ENCODE results near the gene ANKRD35. TPM values are rescaled to one million over a fixed set of nuclear protein-coding genes. Genes with fewer than 3 reads are reported as not detected.

Gene ANKRD35
- total and polyA plus RNA-seq, 10 of the 15 experiments (the other 5 are each of a cell fraction or from before 2014, with no cell fraction given), result 0.01 to 0.08 TPM; not detected in 8

GRCh38 chr1:145898756-145899155 lies 13.1 kb upstream of the ANKRD35 start:
- ChIA-PET SMC1A (ENCODE audit: uncharacterized antibody, unreplicated experiment) (interaction anchor here (1.2 to 1.5 kb wide), 2 partner anchors 10 to 40 kb away, joined by 3 to 5 read pairs; partner anchors contain the start of gene PIAS3), POLR2A (no interaction called here), CTCF (interaction anchor here (0.7 to 1.5 kb wide), 3 partner anchors 9 to 78 kb away, joined by 3 to 4 read pairs (median 3); no protein-coding TSS in a partner anchor), RAD21 (ENCODE audit: unreplicated experiment) (no interaction called here)
- Histone ChIP-seq H3K9me3 (replicated peaks; ENCODE audit: control insufficient read depth, insufficient read depth, low read length) (no peaks in the 10 kb centered on the region), H4K20me1 (ENCODE audit: control insufficient read depth, insufficient read depth) (no peaks in the 10 kb centered on the region), H3K4me3 (no peak overlapping the region), H3K79me2 (ENCODE audit: control insufficient read depth, insufficient read depth, low read length) (no peaks in the 10 kb centered on the region), H3K36me3 (ENCODE audit: control insufficient read depth in 2 of 2, insufficient read depth in 2 of 2, low read length in 1 of 2) (no peaks in the 10 kb centered on the region), H3K27me3 (replicated peaks in 1 of 2; ENCODE audit: control insufficient read depth in 2 of 2, insufficient read depth in 2 of 2, low read length in 1 of 2) (no peaks in the 10 kb centered on the region), H2AFZ (ENCODE audit: control insufficient read depth, low read depth, low read length) (no peak overlapping the region), H3K27ac (ENCODE audit: control insufficient read depth, insufficient read depth) (no peak overlapping the region), H3K4me1 (ENCODE audit: control insufficient read depth, insufficient read depth, low read length) (no peaks in the 10 kb centered on the region), H3K9ac (ENCODE audit: control insufficient read depth, insufficient read depth, low read length) (no peak overlapping the region), H3K4me2 (ENCODE audit: control insufficient read depth, insufficient read depth) (no peak overlapping the region)
- no peak for DNase-seq (ENCODE audit: low read depth, low spot score)
- intact Hi-C loops (cut with micrococcal nuclease; ENCODE audit: unreplicated experiment), result no loop called here
- WGBS (ENCODE audit: insufficient coverage, insufficient replicate concordance, low lambda C conversion rate, missing lambda C conversion rate), result 97% methylated on average over 5 of the region's 5 CpGs
- no peak for FAIRE-seq
- no peak for ATAC-seq
- no TSS peak for BruUV-seq (replicated peaks)
- TF ChIP-seq ZBTB11 (CRISPR knock-in tag; IDR thresholded peaks at IDR 0.05), result no peak
- TF ChIP-seq NKRF (conservative IDR thresholded peaks at IDR 0.05), result no peak
- no peak for TF ChIP-seq PRDM15 (CRISPR knock-in tag; IDR thresholded peaks at IDR 0.05)
- TF ChIP-seq CEBPB (IDR thresholded peaks at IDR 0.05; ENCODE audit: borderline replicate concordance in 1 of 2, low read depth in 2 of 2, low read length in 2 of 2), result no peak
- no peak for TF ChIP-seq EGR1 (IDR thresholded peaks at IDR 0.05; ENCODE audit: borderline replicate concordance in 1 of 2, low read depth in 2 of 2, low read length in 2 of 2)
- TF ChIP-seq SMAD5 (IDR thresholded peaks at IDR 0.05; ENCODE audit: low read depth), result no peak
- in situ Hi-C loops (cut with MboI), result loop anchor here (5.0 kb wide), 1 partner anchor 114 kb away; no protein-coding TSS in a partner anchor

Data from GM12878 (cell line).